HG02678 (cell line): ENCODE measurements around the gene BORA.
"Not testable (repeated sequence)": the region's sequence is repeated elsewhere in the genome, so short reads cannot be mapped to it uniquely, and the experiment has no call there.

Source experiments
- ATAC-seq: cut with Tn5 transposase; IDR thresholded peaks from one replicate; pipeline ENCODE4 v1.9.1; 2021; ENCODE audit warnings: mild to moderate bottlenecking, moderate library complexity; ENCODE audit not compliant: unreplicated experiment

BORA gene

GRCh38 chr13:72727417-72728289 lies at the start of gene BORA, which contains the start of gene MZT1:
TSS of gene BORA (plus strand) at chr13:72727923. CDS start at chr13:72728941, 1,018 bp downstream.
TSS of gene MZT1 (minus strand) at chr13:72727629. CDS start at chr13:72727602, 27 bp downstream.
- peak; percentile 94 for ATAC-seq

GRCh38 chr13:72678312-72678711 lies 49.4 kb upstream of the BORA start:
- no peak for ATAC-seq

- no peak for ATAC-seq
These were observed 47.4 kb upstream of the BORA start for GRCh38 chr13:72680353-72680752.

GRCh38 chr13:72686766-72687165 lies 41.0 kb upstream of the BORA start:
- ATAC-seq, result no peak

- ATAC-seq, result no peak
These were observed 38.5 kb upstream of the BORA start for GRCh38 chr13:72689181-72689696.

- ATAC-seq, result no peak
These were observed 34.7 kb upstream of the BORA start for GRCh38 chr13:72692884-72693514.

GRCh38 chr13:72693832-72694231 lies 33.9 kb upstream of the BORA start:
- ATAC-seq, result no peak

- no peak for ATAC-seq
These were observed 33.4 kb upstream of the BORA start for GRCh38 chr13:72694314-72694713.

GRCh38 chr13:72696579-72696978 lies 31.1 kb upstream of the BORA start:
- ATAC-seq, result no peak

- ATAC-seq, result no peak
These were observed 29.6 kb upstream of the BORA start for GRCh38 chr13:72698164-72698563.

GRCh38 chr13:72700509-72700908 lies 27.2 kb upstream of the BORA start:
- no peak for ATAC-seq

- no peak for ATAC-seq
These were observed 10.9 kb upstream of the BORA start for GRCh38 chr13:72716776-72717175.

GRCh38 chr13:72726185-72726584 lies 1.5 kb upstream of the BORA start:
- ATAC-seq, result not testable (repeated sequence)

GRCh38 chr13:72726726-72727416 lies 852 bp upstream of the BORA start:
- ATAC-seq, result peak; percentile 19

GRCh38 chr13:72728290-72728605 lies 525 bp downstream of the BORA start:
- no peak for ATAC-seq

GRCh38 chr13:72737033-72737432 lies 9.3 kb downstream of the BORA start:
- ATAC-seq, result no peak

GRCh38 chr13:72740015-72740414 lies 12.3 kb downstream of the BORA start:
- no peak for ATAC-seq

GRCh38 chr13:72745260-72745659 lies 17.5 kb downstream of the BORA start:
- ATAC-seq, result no peak

GRCh38 chr13:72751220-72751619 lies 23.5 kb downstream of the BORA start:
- ATAC-seq, result no peak

- no peak for ATAC-seq
These were observed 26.4 kb downstream of the BORA start for GRCh38 chr13:72754111-72754510.

GRCh38 chr13:72757792-72758535 lies 30.2 kb downstream of the BORA start:
- no peak for ATAC-seq
